ENCODE measurements around the gene NUDC. TPM values are rescaled to one million over a fixed set of nuclear protein-coding genes. Genes with fewer than 3 reads are reported as not detected.

NUDC gene
- total RNA-seq, 1 experiment from 2014 or later: 118 TPM

- Mint-ChIP-seq H3K4me1 (peaks cover 61 to 66% of the 10 kb centered on the region in 2 experiments), H3K9me3 (no peaks in the 10 kb centered on the region), H3K27me3 (ENCODE audit: low read depth) (peaks cover 26% of the 10 kb centered on the region), H3K27ac (peak overlapping the region; percentile 49 to 94 (median 91); a peak in 3 of 7 replicates), H3K4me3 (peak overlapping the region; percentile 85 to 95), H3K36me3 (ENCODE audit: insufficient read depth in 1 of 3, low read depth in 3 of 3) (peaks cover 5 to 22% (median 17%) of the 10 kb centered on the region in 3 experiments; a peak in 5 of 7 replicates)
- H3K27ac ChIP-seq (ENCODE audit: insufficient read length, low read depth, low read length): no peak overlapping the region
- H4K91ac ChIP-seq (ENCODE audit: insufficient read length, low read depth, low read length): no peak overlapping the region
- no peak overlapping the region for H2AFZ ChIP-seq (ENCODE audit: low read length)
- H3K9ac ChIP-seq (ENCODE audit: extremely low read depth, insufficient read length, low read length): peak overlapping the region; percentile 57
- no CpG with 5 or more reads among the region's 15 CpGs for WGBS (ENCODE audit: extremely low coverage, insufficient read length, low lambda C conversion rate)
- no peak overlapping the region for H3K23ac ChIP-seq (ENCODE audit: insufficient read length, low read depth, low read length)
- no peak overlapping the region for H4K5ac ChIP-seq (ENCODE audit: insufficient read length, low read depth, low read length)
- TF ChIP-seq CTCF (conservative IDR thresholded peaks at IDR 0.05): peak; percentile 40; the same call in 2 of the 3 replicates
- no peak overlapping the region for H4K8ac ChIP-seq (replicated peaks; ENCODE audit: insufficient read length, low read depth, low read length)
- no peak overlapping the region for H3K4ac ChIP-seq (ENCODE audit: low read depth, low read length)
- no peaks in the 10 kb centered on the region for H3K27me3 ChIP-seq (ENCODE audit: insufficient read depth, low read length)
- H3K14ac ChIP-seq (ENCODE audit: insufficient read depth, low read length): peak overlapping the region; percentile 37; the same call in 1 of the 2 replicates
- no peak overlapping the region for H2AK5ac ChIP-seq (ENCODE audit: insufficient read length, low read length)
- no peak overlapping the region for H2BK120ac ChIP-seq (ENCODE audit: low read depth, low read length, poor library complexity, severe bottlenecking)
- H2BK5ac ChIP-seq (ENCODE audit: insufficient read length, low read length): no peak overlapping the region
- no peak overlapping the region for H3T11ph ChIP-seq (ENCODE audit: low read length)
- H3K4me1 ChIP-seq (ENCODE audit: insufficient read depth, low read length): peaks cover 20% of the 10 kb centered on the region
- no peak overlapping the region for H3K56ac ChIP-seq (ENCODE audit: insufficient read length, low read depth, low read length)
- no peaks in the 10 kb centered on the region for H4K20me1 ChIP-seq (ENCODE audit: control insufficient read depth, insufficient read depth, insufficient read length)
- H3K79me1 ChIP-seq (ENCODE audit: insufficient read depth, low read depth, low read length, poor library complexity, severe bottlenecking): no peaks in the 10 kb centered on the region
- H2BK12ac ChIP-seq (ENCODE audit: insufficient read length, low read depth, low read length): no peak overlapping the region
- no peak overlapping the region for H2BK15ac ChIP-seq (ENCODE audit: low read depth, low read length)
- H2BK20ac ChIP-seq (ENCODE audit: low read depth, low read length, poor library complexity, severe bottlenecking): no peak overlapping the region
- peaks cover 18% of the 10 kb centered on the region for H3K23me2 ChIP-seq (ENCODE audit: insufficient read length, low read depth, low read length, poor library complexity, severe bottlenecking)
- no peaks in the 10 kb centered on the region for H3K9me3 ChIP-seq (ENCODE audit: control insufficient read depth, low read depth, low read length)
- H3K4me2 ChIP-seq (ENCODE audit: insufficient read depth, insufficient read length, low read length): peak overlapping the region; percentile 60
- peaks cover 3% of the 10 kb centered on the region; the same call in 1 of the 2 replicates for H3K79me2 ChIP-seq (ENCODE audit: insufficient read depth, low read length)
- DNase-seq: peak; percentile 47
- no peak overlapping the region for H3K18ac ChIP-seq (ENCODE audit: insufficient read length, low read depth, low read length)
Measured at GRCh38 chr1:26994787-26995517, 73.4 kb downstream of the NUDC start.
